NT2/D1 (cell line): ENCODE measurements around the gene AMZ2.

Experiments
- SUZ12 ChIP-seq: IDR thresholded peaks from 2 replicates; pipeline ENCODE4 v1.6.1; 2011; ENCODE audit not compliant: insufficient read length, insufficient read depth; ENCODE audit errors: extremely low read depth
- YY1 ChIP-seq: IDR thresholded peaks from 2 replicates; pipeline ENCODE4 v1.6.1; 2011; ENCODE audit not compliant: insufficient read length, insufficient read depth

DNA sequence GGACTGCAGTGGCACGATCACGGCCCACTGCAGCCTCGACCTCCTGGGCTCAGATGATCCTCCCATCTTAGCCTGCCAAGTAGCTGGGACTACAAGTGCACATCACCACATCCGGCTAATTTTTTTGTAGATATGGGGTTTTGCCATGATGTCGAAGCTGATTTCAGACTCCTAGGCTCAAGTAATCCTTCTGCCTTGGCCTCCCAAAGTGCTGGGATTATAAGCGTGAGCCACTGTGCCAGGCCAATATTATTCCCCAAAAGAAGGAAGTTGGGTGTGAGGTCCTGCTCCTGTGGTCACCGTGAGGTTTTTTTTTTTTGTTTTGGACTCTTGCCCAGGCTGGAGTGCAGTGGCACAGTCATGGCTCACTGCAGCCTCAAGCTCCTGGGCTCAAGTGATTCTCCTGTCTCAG is 1.5 kb downstream of the AMZ2 start:
- TF ChIP-seq YY1 (no peak), SUZ12 (no peak)
